ENCODE measurements around the gene SOX14. TPM values are rescaled to one million over a fixed set of nuclear protein-coding genes. Genes with fewer than 3 reads are reported as not detected.

The SOX14 gene
- total RNA-seq, 4 donors from 2014 or later, result not detected

DNA sequence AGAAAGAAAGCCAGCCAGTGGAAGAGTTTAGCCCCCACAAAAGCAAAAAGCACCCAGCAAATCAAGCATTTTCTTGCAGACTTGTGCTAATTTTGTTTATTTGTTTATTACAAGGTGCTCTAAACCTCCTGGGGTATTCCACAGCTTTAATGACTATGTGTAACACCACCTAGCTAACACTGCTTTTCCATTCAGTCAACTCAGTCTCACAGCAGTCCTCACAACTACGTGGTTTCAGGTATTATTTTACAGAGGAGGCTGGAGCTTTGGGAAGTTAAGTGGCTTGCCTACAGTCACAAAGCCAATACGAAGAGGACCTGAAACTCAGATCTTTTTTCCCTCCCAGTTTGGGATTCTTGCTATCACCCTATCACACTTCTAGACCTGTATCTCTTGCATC, 14.8 kb downstream of the SOX14 start:
- DNase-seq (no peak), ATAC-seq (no peak)
- TF ChIP-seq, protein P1, sequence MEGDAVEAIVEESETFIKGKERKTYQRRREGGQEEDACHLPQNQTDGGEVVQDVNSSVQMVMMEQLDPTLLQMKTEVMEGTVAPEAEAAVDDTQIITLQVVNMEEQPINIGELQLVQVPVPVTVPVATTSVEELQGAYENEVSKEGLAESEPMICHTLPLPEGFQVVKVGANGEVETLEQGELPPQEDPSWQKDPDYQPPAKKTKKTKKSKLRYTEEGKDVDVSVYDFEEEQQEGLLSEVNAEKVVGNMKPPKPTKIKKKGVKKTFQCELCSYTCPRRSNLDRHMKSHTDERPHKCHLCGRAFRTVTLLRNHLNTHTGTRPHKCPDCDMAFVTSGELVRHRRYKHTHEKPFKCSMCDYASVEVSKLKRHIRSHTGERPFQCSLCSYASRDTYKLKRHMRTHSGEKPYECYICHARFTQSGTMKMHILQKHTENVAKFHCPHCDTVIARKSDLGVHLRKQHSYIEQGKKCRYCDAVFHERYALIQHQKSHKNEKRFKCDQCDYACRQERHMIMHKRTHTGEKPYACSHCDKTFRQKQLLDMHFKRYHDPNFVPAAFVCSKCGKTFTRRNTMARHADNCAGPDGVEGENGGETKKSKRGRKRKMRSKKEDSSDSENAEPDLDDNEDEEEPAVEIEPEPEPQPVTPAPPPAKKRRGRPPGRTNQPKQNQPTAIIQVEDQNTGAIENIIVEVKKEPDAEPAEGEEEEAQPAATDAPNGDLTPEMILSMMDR (IDR thresholded peaks at IDR 0.05 in 4 of 5, conservative IDR thresholded peaks at IDR 0.05 in 1 of 5), result no peak
- no peak for TF ChIP-seq POLR2A (IDR thresholded peaks at IDR 0.05)
- H3K9me3 ChIP-seq, result no peaks in the 10 kb centered on the region
- no peak overlapping the region for H3K27ac ChIP-seq
- no peaks in the 10 kb centered on the region for H3K36me3 ChIP-seq
- H3K4me1 ChIP-seq, result no peaks in the 10 kb centered on the region
- H3K27me3 ChIP-seq, result peaks cover 0 to 8% (median 6%) of the 10 kb centered on the region in 3 donors
- intact Hi-C loops (cut with DNase I; ENCODE audit: low total_unique reads) (no loop called here), in situ Hi-C loops (cut with MboI; ENCODE audit: low sequenced_read_pairs in 4 of 4) (no loop called here)
- no peak overlapping the region for H3K4me3 ChIP-seq

DNA sequence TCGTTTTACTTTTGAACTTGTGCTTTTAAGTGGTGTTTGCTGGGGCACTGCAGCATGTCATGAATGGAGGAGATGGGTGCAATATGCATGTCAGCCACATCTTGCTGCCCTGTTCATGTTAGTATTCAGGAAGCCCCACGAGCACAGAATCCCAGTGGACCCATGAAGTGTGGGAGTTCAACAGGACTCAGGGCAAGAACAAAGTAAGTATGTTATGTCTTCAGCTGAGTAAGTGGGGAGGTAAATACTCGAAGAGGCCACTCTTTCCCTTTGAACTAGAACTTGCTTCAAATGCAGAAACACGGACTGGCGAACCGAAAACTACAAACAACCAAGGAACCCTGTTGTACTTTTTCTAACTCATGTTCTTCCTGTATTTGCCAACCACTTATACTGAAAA, 23.4 kb downstream of the SOX14 start:
- Histone ChIP-seq H3K27ac (no peak overlapping the region), H3K9me3 (no peaks in the 10 kb centered on the region), H3K27me3 (no peaks in the 10 kb centered on the region), H3K4me1 (no peaks in the 10 kb centered on the region), H3K36me3 (no peaks in the 10 kb centered on the region), H3K4me3 (no peak overlapping the region)
- intact Hi-C loops (cut with DNase I; ENCODE audit: low total_unique reads), result no loop called here
- no peak for DNase-seq
- TF ChIP-seq, protein P1 (IDR thresholded peaks at IDR 0.05 in 4 of 5, conservative IDR thresholded peaks at IDR 0.05 in 1 of 5), result no peak
- no peak for TF ChIP-seq POLR2A (IDR thresholded peaks at IDR 0.05)
- no peak for ATAC-seq
- in situ Hi-C loops (cut with MboI; ENCODE audit: low sequenced_read_pairs in 4 of 4), result no loop called here

DNA sequence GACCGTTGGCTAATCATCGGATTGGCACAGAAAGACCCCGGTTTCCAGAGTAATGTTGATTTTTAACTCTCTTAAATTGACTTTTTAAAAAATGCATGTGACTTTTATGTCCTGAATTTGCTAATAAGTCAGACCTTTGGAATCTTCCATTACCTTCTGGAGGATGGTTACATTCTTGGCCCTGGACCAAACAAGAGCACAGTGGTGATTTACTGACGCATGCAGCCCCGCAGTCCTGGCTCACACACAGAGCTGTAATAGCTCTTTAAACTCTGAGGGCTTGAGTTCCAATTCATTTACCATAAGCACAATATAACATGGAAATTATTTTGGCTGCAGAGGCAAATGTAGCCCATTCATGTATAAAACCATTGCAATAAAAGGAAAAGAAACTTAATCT, 25.1 kb downstream of the SOX14 start:
- ATAC-seq (no peak), DNase-seq (no peak)
- Histone ChIP-seq H3K4me1 (no peaks in the 10 kb centered on the region), H3K27me3 (no peaks in the 10 kb centered on the region), H3K4me3 (no peak overlapping the region), H3K27ac (no peak overlapping the region), H3K9me3 (no peaks in the 10 kb centered on the region), H3K36me3 (no peaks in the 10 kb centered on the region)
- intact Hi-C loops (cut with DNase I; ENCODE audit: low total_unique reads), result no loop called here
- TF ChIP-seq, protein P1 (IDR thresholded peaks at IDR 0.05 in 4 of 5, conservative IDR thresholded peaks at IDR 0.05 in 1 of 5), result no peak
- no peak for TF ChIP-seq POLR2A (IDR thresholded peaks at IDR 0.05)
- in situ Hi-C loops (cut with MboI; ENCODE audit: low sequenced_read_pairs in 4 of 4), result no loop called here

DNA sequence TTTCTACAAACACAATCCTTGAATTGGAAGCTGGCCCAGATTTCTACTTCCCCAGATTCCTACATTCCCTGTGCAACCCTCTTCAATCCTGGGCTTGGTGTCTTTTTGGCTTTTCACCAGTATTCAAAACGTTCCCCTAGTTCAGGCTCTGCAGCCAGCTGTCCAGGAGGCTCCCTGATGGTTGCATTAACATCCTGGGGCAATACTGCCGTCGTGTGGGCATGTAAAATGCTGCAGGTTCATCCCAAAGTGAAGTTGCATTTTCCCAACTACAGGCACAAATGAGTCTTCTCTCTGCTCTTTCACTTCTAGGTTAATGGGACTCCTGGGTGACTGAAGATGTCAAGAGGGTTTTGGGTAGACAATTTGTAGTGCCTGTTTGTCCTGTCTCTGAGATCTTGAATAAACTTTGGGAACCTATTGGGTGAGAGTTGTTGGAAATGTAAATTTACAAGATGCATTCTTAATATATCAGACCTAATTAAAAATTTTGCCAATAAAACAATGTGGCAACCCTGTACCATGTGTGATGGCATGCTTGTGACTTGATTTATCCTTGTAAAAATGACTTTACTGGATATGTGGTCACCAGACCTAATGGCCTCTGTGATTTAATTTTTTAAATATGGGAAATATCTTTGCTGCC, 28.6 kb downstream of the SOX14 start:
- Histone ChIP-seq H3K27me3 (no peaks in the 10 kb centered on the region), H3K9me3 (no peaks in the 10 kb centered on the region), H3K4me3 (no peak overlapping the region), H3K36me3 (no peaks in the 10 kb centered on the region), H3K27ac (no peak overlapping the region), H3K4me1 (no peaks in the 10 kb centered on the region)
- DNase-seq (no peak), ATAC-seq (no peak)
- intact Hi-C loops (cut with DNase I; ENCODE audit: low total_unique reads), result no loop called here
- in situ Hi-C loops (cut with MboI; ENCODE audit: low sequenced_read_pairs in 4 of 4), result no loop called here
- TF ChIP-seq, protein P1 (IDR thresholded peaks at IDR 0.05 in 4 of 5, conservative IDR thresholded peaks at IDR 0.05 in 1 of 5), result peak in 1 of 5 experiments; percentile 52
- no peak for TF ChIP-seq POLR2A (IDR thresholded peaks at IDR 0.05)

DNA sequence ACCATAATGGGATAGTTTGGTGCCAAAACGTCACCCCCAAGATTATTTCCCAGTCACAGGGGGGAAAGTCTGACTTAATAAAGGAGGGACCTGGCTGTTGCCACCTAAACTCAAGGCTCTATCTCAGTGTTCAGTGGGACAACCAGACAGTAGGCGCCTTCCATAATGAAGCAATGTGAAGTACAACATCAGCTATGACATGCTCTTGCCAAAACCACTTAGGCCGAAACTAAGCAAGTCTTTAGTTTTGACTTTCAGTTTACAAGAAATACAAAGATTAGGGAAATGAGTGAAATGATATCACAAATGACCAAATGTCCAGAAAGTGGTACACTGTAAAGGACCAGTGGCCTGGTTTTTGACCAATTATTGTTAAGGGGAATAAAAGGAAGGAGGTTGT, 32.9 kb downstream of the SOX14 start:
- in situ Hi-C loops (cut with MboI; ENCODE audit: low sequenced_read_pairs in 4 of 4), result no loop called here
- no peak overlapping the region for H3K27ac ChIP-seq
- intact Hi-C loops (cut with DNase I; ENCODE audit: low total_unique reads), result no loop called here
- H3K9me3 ChIP-seq, result no peaks in the 10 kb centered on the region
- DNase-seq (no peak), ATAC-seq (no peak)
- no peaks in the 10 kb centered on the region for H3K36me3 ChIP-seq
- no peaks in the 10 kb centered on the region for H3K4me1 ChIP-seq
- no peaks in the 10 kb centered on the region for H3K27me3 ChIP-seq
- TF ChIP-seq, protein P1 (IDR thresholded peaks at IDR 0.05 in 4 of 5, conservative IDR thresholded peaks at IDR 0.05 in 1 of 5), result no peak
- no peak for TF ChIP-seq POLR2A (IDR thresholded peaks at IDR 0.05)
- no peak overlapping the region for H3K4me3 ChIP-seq
